Stimulated activated naive CD8-positive, alpha-beta T cell treated with anti-CD3 and anti-CD28 coated beads, Interleukin-15, amount 100 ng/mL, for 72 hours (primary cell): ENCODE measurements around the gene PFDN6.

Experiments
- ATAC-seq: fragments of 150-1000 bp; cut with Tn5 transposase; 2 replicates; pipeline ENCODE4 v1.10.0; 2021; ENCODE audit warnings: mild to moderate bottlenecking, moderate library complexity
- DNase-seq, 2 donors: peaks; one replicate each; pipeline ENCODE4 v3.0.0; 2021 to 2022
- H3K27ac Mint-ChIP-seq, 2 donors: one replicate each; pipeline ENCODE4 v1.8.0; 2022; ENCODE audit warnings: mild to moderate bottlenecking in 2 of 2, mixed read lengths in 2 of 2, moderate library complexity in 2 of 2
- H3K27me3 Mint-ChIP-seq: one replicate; pipeline ENCODE4 v1.8.0; 2022; ENCODE audit warnings: mixed read lengths
- H3K4me1 Mint-ChIP-seq: one replicate; pipeline ENCODE4 v1.8.0; 2022; ENCODE audit warnings: mild to moderate bottlenecking, mixed read lengths
- H3K4me3 Mint-ChIP-seq, 2 donors: one replicate each; pipeline ENCODE4 v1.8.0; 2022; ENCODE audit warnings: mild to moderate bottlenecking in 2 of 2, mixed read lengths in 2 of 2, moderate library complexity in 1 of 2
- H3K9me3 Mint-ChIP-seq, 2 donors: one replicate each; pipeline ENCODE4 v1.8.0; 2022; ENCODE audit warnings: mixed read lengths in 2 of 2

Gene PFDN6

GRCh38 chr6:33297956-33298772, 8.8 kb downstream of the PFDN6 start:
- Mint-ChIP-seq H3K27me3 (no peaks in the 10 kb centered on the region), H3K4me3 (peak overlapping the region; percentile 93 to 100), H3K9me3 (no peaks in the 10 kb centered on the region), H3K27ac (peak overlapping the region; percentile 89 to 99), H3K4me1 (peaks cover 49% of the 10 kb centered on the region)
- DNase-seq (peak; percentile 49 to 72), ATAC-seq (peak; percentile 34)

- Mint-ChIP-seq H3K4me1 (peaks cover 53% of the 10 kb centered on the region), H3K27ac (peak within 1 kb of the TSS; percentile 99), H3K4me3 (peak within 1 kb of the TSS; percentile 93 to 100), H3K9me3 (no peaks in the 10 kb centered on the region), H3K27me3 (no peaks in the 10 kb centered on the region)
- DNase-seq: peak; percentile 33 to 69
- ATAC-seq: peak; percentile 49
Observed at GRCh38 chr6:33298773-33299236, 9.4 kb downstream of the PFDN6 start, which contains the start of gene RGL2. Gene RGL2 (minus strand): TSS chr6:33298942. CDS start chr6:33298610, 332 bp downstream.

GRCh38 chr6:33299237-33299944, 10.0 kb downstream of the PFDN6 start:
- peak; percentile 91 for ATAC-seq
- Mint-ChIP-seq H3K4me3 (peak overlapping the region; percentile 93 to 100), H3K9me3 (no peaks in the 10 kb centered on the region), H3K4me1 (peaks cover 59% of the 10 kb centered on the region), H3K27me3 (no peaks in the 10 kb centered on the region), H3K27ac (peak overlapping the region; percentile 91 to 99)
- DNase-seq: peak; percentile 92 to 96

GRCh38 chr6:33301877-33302276, 12.5 kb downstream of the PFDN6 start:
- H3K27me3 Mint-ChIP-seq: no peaks in the 10 kb centered on the region
- peaks cover 69% of the 10 kb centered on the region for H3K4me1 Mint-ChIP-seq
- peak overlapping the region in 1 of 2 donors; percentile 57 for H3K27ac Mint-ChIP-seq
- no peak for ATAC-seq
- H3K4me3 Mint-ChIP-seq: no peak overlapping the region
- no peak for DNase-seq
- no peaks in the 10 kb centered on the region for H3K9me3 Mint-ChIP-seq

GRCh38 chr6:33304216-33304615, 14.8 kb downstream of the PFDN6 start:
- ATAC-seq: no peak
- peak overlapping the region in 1 of 2 donors; percentile 21 for H3K4me3 Mint-ChIP-seq
- H3K9me3 Mint-ChIP-seq: no peaks in the 10 kb centered on the region
- no peak for DNase-seq
- H3K4me1 Mint-ChIP-seq: peaks cover 66% of the 10 kb centered on the region
- H3K27ac Mint-ChIP-seq: no peak overlapping the region
- H3K27me3 Mint-ChIP-seq: no peaks in the 10 kb centered on the region

GRCh38 chr6:33305052-33305451, 15.7 kb downstream of the PFDN6 start:
- Mint-ChIP-seq H3K4me3 (no peak overlapping the region), H3K4me1 (peaks cover 57% of the 10 kb centered on the region), H3K27me3 (no peaks in the 10 kb centered on the region), H3K27ac (peak overlapping the region in 1 of 2 donors; percentile 91), H3K9me3 (no peaks in the 10 kb centered on the region)
- DNase-seq (no peak), ATAC-seq (no peak)

GRCh38 chr6:33306356-33306755, 17.0 kb downstream of the PFDN6 start:
- ATAC-seq (no peak), DNase-seq (no peak)
- Mint-ChIP-seq H3K27me3 (no peaks in the 10 kb centered on the region), H3K9me3 (no peaks in the 10 kb centered on the region), H3K4me1 (peaks cover 57% of the 10 kb centered on the region), H3K27ac (peak overlapping the region; percentile 3 to 69), H3K4me3 (no peak overlapping the region)

- DNase-seq: peak; percentile 55 to 79
- H3K27ac Mint-ChIP-seq: peak overlapping the region; percentile 94 to 97
Observed at GRCh38 chr6:33312361-33313104, 23.1 kb downstream of the PFDN6 start.

GRCh38 chr6:33313105-33313708, 23.8 kb downstream of the PFDN6 start:
- H3K4me3 Mint-ChIP-seq: peak overlapping the region; percentile 95 to 99
- DNase-seq (peak; percentile 36 to 66), ATAC-seq (peak; percentile 37)
- H3K4me1 Mint-ChIP-seq: peaks cover 64% of the 10 kb centered on the region
- H3K9me3 Mint-ChIP-seq: no peaks in the 10 kb centered on the region
- no peaks in the 10 kb centered on the region for H3K27me3 Mint-ChIP-seq
- peak overlapping the region; percentile 94 to 97 for H3K27ac Mint-ChIP-seq

More at GRCh38 chr6:33312361-33313104, 23.1 kb downstream of the PFDN6 start:
- peak; percentile 44 for ATAC-seq
- Mint-ChIP-seq H3K27me3 (no peaks in the 10 kb centered on the region), H3K4me1 (peaks cover 62% of the 10 kb centered on the region), H3K4me3 (peak overlapping the region; percentile 95 to 99), H3K9me3 (no peaks in the 10 kb centered on the region)

GRCh38 chr6:33313709-33314514, 24.5 kb downstream of the PFDN6 start, which contains the start of gene TAPBP:
Gene TAPBP (minus strand): TSS chr6:33314078. CDS start chr6:33314041, 37 bp downstream.
- H3K27me3 Mint-ChIP-seq: no peaks in the 10 kb centered on the region
- peak within 1 kb of the TSS; percentile 94 to 97 for H3K27ac Mint-ChIP-seq
- H3K4me1 Mint-ChIP-seq: peaks cover 64% of the 10 kb centered on the region
- ATAC-seq: peak; percentile 82
- H3K4me3 Mint-ChIP-seq: peak within 1 kb of the TSS; percentile 95 to 99
- DNase-seq: peak; percentile 85 to 94
- no peaks in the 10 kb centered on the region for H3K9me3 Mint-ChIP-seq

GRCh38 chr6:33314515-33314942, 25.1 kb downstream of the PFDN6 start:
- DNase-seq (peak; percentile 60 to 77), ATAC-seq (peak; percentile 65)
- Mint-ChIP-seq H3K9me3 (no peaks in the 10 kb centered on the region), H3K27me3 (no peaks in the 10 kb centered on the region), H3K4me1 (peaks cover 68% of the 10 kb centered on the region), H3K4me3 (peak overlapping the region; percentile 95 to 99), H3K27ac (peak overlapping the region; percentile 94 to 97)

GRCh38 chr6:33314943-33315792, 25.8 kb downstream of the PFDN6 start:
- peak overlapping the region; percentile 95 to 99 for H3K4me3 Mint-ChIP-seq
- no peak for ATAC-seq
- DNase-seq: no peak
- H3K4me1 Mint-ChIP-seq: peaks cover 74% of the 10 kb centered on the region
- peak overlapping the region in 1 of 2 donors; percentile 94 for H3K27ac Mint-ChIP-seq
- no peaks in the 10 kb centered on the region for H3K27me3 Mint-ChIP-seq
- no peaks in the 10 kb centered on the region for H3K9me3 Mint-ChIP-seq

- ATAC-seq (no peak), DNase-seq (no peak)
- H3K9me3 Mint-ChIP-seq: no peaks in the 10 kb centered on the region
- peak overlapping the region in 1 of 2 donors; percentile 85 for H3K27ac Mint-ChIP-seq
- peak overlapping the region; percentile 94 to 99 for H3K4me3 Mint-ChIP-seq
- peaks cover 78% of the 10 kb centered on the region for H3K4me1 Mint-ChIP-seq
- H3K27me3 Mint-ChIP-seq: no peaks in the 10 kb centered on the region
Observed at GRCh38 chr6:33315793-33316602, 26.6 kb downstream of the PFDN6 start.
